H9 (cell line): ENCODE measurements around the gene ARID1B. TPM values are rescaled to one million over a fixed set of nuclear protein-coding genes. Genes with fewer than 3 reads are reported as not detected.

Experiments used
- DNase-seq: peaks from one replicate; pipeline ENCODE4 v3.0.0-alpha.2; 2017
- H2AFZ ChIP-seq: one replicate; pipeline ENCODE4 v1.6.1; 2013; ENCODE audit warnings: mild to moderate bottlenecking, low read length, control low read depth, moderate library complexity
- H2AK5ac ChIP-seq: 2 replicates; pipeline ENCODE4 v1.6.1; 2013; ENCODE audit warnings: low read length, control low read depth, mixed read lengths; ENCODE audit not compliant: insufficient read length
- H2BK120ac ChIP-seq: one replicate; pipeline ENCODE4 v1.6.1; 2013; ENCODE audit warnings: low read depth, mild to moderate bottlenecking, low read length, control low read depth, inconsistent platforms; ENCODE audit not compliant: poor library complexity, severe bottlenecking
- H2BK12ac ChIP-seq: 2 replicates; pipeline ENCODE4 v1.6.1; 2013; ENCODE audit warnings: low read length, control low read depth, mixed read lengths, low read depth; ENCODE audit not compliant: insufficient read length
- H2BK15ac ChIP-seq: 2 replicates; pipeline ENCODE4 v1.6.1; 2013; ENCODE audit warnings: low read depth, low read length, control low read depth
- H2BK20ac ChIP-seq: one replicate; pipeline ENCODE4 v1.6.1; 2013; ENCODE audit warnings: low read depth, mild to moderate bottlenecking, low read length, control low read depth, inconsistent platforms; ENCODE audit not compliant: poor library complexity, severe bottlenecking
- H2BK5ac ChIP-seq: 2 replicates; pipeline ENCODE4 v1.6.1; 2013; ENCODE audit warnings: low read length, control low read depth, mixed read lengths; ENCODE audit not compliant: insufficient read length
- H3K14ac ChIP-seq: 2 replicates; pipeline ENCODE4 v1.6.1; 2013; ENCODE audit warnings: low read length, control low read depth; ENCODE audit not compliant: insufficient read depth
- H3K18ac ChIP-seq: 2 replicates; pipeline ENCODE4 v1.6.1; 2013; ENCODE audit warnings: low read depth, mild to moderate bottlenecking, mixed read lengths, low read length, control low read depth; ENCODE audit not compliant: insufficient read length
- H3K23ac ChIP-seq: 2 replicates; pipeline ENCODE4 v1.6.1; 2013; ENCODE audit warnings: low read length, control low read depth, mixed read lengths, low read depth; ENCODE audit not compliant: insufficient read length
- H3K23me2 ChIP-seq: 2 replicates; pipeline ENCODE4 v1.6.1; 2013; ENCODE audit warnings: low read depth, mild to moderate bottlenecking, mixed read lengths, low read length, control low read depth; ENCODE audit not compliant: insufficient read length, poor library complexity, severe bottlenecking
- H3K27ac ChIP-seq: 2 replicates; pipeline ENCODE4 v1.5.1; 2013; ENCODE audit warnings: low read length, control low read depth, mixed read lengths, low read depth; ENCODE audit not compliant: insufficient read length
- H3K27me3 ChIP-seq: 2 replicates; pipeline ENCODE4 v1.6.1; 2013; ENCODE audit warnings: low read length, control low read depth, inconsistent platforms; ENCODE audit not compliant: insufficient read depth
- H3K4ac ChIP-seq: 2 replicates; pipeline ENCODE4 v1.6.1; 2013; ENCODE audit warnings: low read depth, mild to moderate bottlenecking, control low read depth, inconsistent platforms, low read length, moderate library complexity
- H3K4me1 ChIP-seq: 2 replicates; pipeline ENCODE4 v1.6.1; 2013; ENCODE audit warnings: low read length, control low read depth, inconsistent platforms; ENCODE audit not compliant: insufficient read depth
- H3K4me2 ChIP-seq: 2 replicates; pipeline ENCODE4 v1.6.1; 2013; ENCODE audit warnings: low read length, control low read depth, mixed read lengths; ENCODE audit not compliant: insufficient read length, insufficient read depth
- H3K56ac ChIP-seq: 2 replicates; pipeline ENCODE4 v1.6.1; 2013; ENCODE audit warnings: low read depth, mild to moderate bottlenecking, mixed read lengths, low read length, control low read depth; ENCODE audit not compliant: insufficient read length
- H3K79me1 ChIP-seq: 2 replicates; pipeline ENCODE4 v1.6.1; 2013; ENCODE audit warnings: low read depth, mild to moderate bottlenecking, moderate library complexity, low read length, control low read depth, inconsistent platforms; ENCODE audit not compliant: insufficient read depth, poor library complexity, severe bottlenecking
- H3K79me2 ChIP-seq: 2 replicates; pipeline ENCODE4 v1.6.1; 2013; ENCODE audit warnings: low read length, control low read depth, inconsistent platforms; ENCODE audit not compliant: insufficient read depth
- H3K9ac ChIP-seq: 2 replicates; pipeline ENCODE4 v1.6.1; 2013; ENCODE audit warnings: low read length, control low read depth, mixed read lengths; ENCODE audit not compliant: insufficient read length; ENCODE audit errors: extremely low read depth
- H3K9me3 ChIP-seq: one replicate; pipeline ENCODE4 v1.6.1; 2013; ENCODE audit warnings: low read depth, low read length, inconsistent platforms; ENCODE audit not compliant: control insufficient read depth
- H3T11ph ChIP-seq: one replicate; pipeline ENCODE4 v1.6.1; 2013; ENCODE audit warnings: mild to moderate bottlenecking, low read length, control low read depth, inconsistent platforms
- H4K20me1 ChIP-seq: one replicate; pipeline ENCODE4 v1.6.1; 2013; ENCODE audit not compliant: control insufficient read depth, insufficient read length, insufficient read depth
- H4K5ac ChIP-seq: 2 replicates; pipeline ENCODE4 v1.6.1; 2013; ENCODE audit warnings: low read depth, mild to moderate bottlenecking, mixed read lengths, low read length, control low read depth; ENCODE audit not compliant: insufficient read length
- H4K8ac ChIP-seq: replicated peaks from 2 replicates; pipeline ENCODE4 v1.6.1; 2013; ENCODE audit warnings: low read length, control low read depth, mixed read lengths, low read depth; ENCODE audit not compliant: insufficient read length
- H4K91ac ChIP-seq: 2 replicates; pipeline ENCODE4 v1.6.1; 2013; ENCODE audit warnings: low read depth, mild to moderate bottlenecking, moderate library complexity, mixed read lengths, low read length, control low read depth; ENCODE audit not compliant: insufficient read length
- H3K27ac Mint-ChIP-seq, 3 experiments: 2 replicates in 2 of 3; 3 replicates in 1 of 3; pipeline ENCODE4 v1.8.0; 2020 to 2021; ENCODE audit warnings: mixed read lengths in 3 of 3, mild to moderate bottlenecking in 1 of 3, moderate library complexity in 1 of 3
- H3K27me3 Mint-ChIP-seq: 2 replicates; pipeline ENCODE4 v1.8.0; 2021; ENCODE audit warnings: low read depth, mild to moderate bottlenecking, moderate library complexity, mixed read lengths
- H3K36me3 Mint-ChIP-seq, 3 experiments: 2 replicates in 2 of 3; 3 replicates in 1 of 3; pipeline ENCODE4 v1.8.0; 2020 to 2021; ENCODE audit warnings: low read depth in 3 of 3, mixed read lengths in 3 of 3; ENCODE audit not compliant: insufficient read depth in 1 of 3
- H3K4me1 Mint-ChIP-seq, 2 experiments: 2 replicates each; pipeline ENCODE4 v1.8.0; 2020; ENCODE audit warnings: mixed read lengths in 2 of 2
- H3K4me3 Mint-ChIP-seq, 2 experiments: 2 replicates in 1 of 2; 3 replicates in 1 of 2; pipeline ENCODE4 v1.8.0; 2020 to 2021; ENCODE audit warnings: mild to moderate bottlenecking in 2 of 2, mixed read lengths in 2 of 2, moderate library complexity in 1 of 2
- H3K9me3 Mint-ChIP-seq, 2 experiments: 2 replicates in 1 of 2; 3 replicates in 1 of 2; pipeline ENCODE4 v1.8.0; 2020; ENCODE audit warnings: mild to moderate bottlenecking in 2 of 2, mixed read lengths in 2 of 2, moderate library complexity in 1 of 2
- CTCF ChIP-seq: fragments of 200-600 bp; sonication (generic); conservative IDR thresholded peaks from 3 replicates; pipeline ENCODE4 v1.8.0; 2021; ENCODE audit warnings: antibody characterized with exemption, mild to moderate bottlenecking
- WGBS: extraction: QIAGEN DNeasy Blood & Tissue Kit; methylation state at CpG from one replicate; pipeline ENCODE4 v1.1.7; 2013; ENCODE audit warnings: missing lambda C conversion rate, low lambda C conversion rate, mixed read lengths; ENCODE audit not compliant: insufficient read length; ENCODE audit errors: extremely low coverage; 5-methylcytosine and 5-hydroxymethylcytosine counted together
- total RNA-seq: library from RNA; stranded (reverse); gene quantifications from 2 replicates; pipeline ENCODE4 v1.2.1, GENCODE V29; 2021

Gene ARID1B
- total RNA-seq, 1 experiment from 2014 or later = 88.2 TPM

GRCh38 chr6:157158897-157159296, 381.7 kb downstream of the ARID1B start:
- Histone ChIP-seq H3K27ac (no peak overlapping the region), H3K23ac (no peak overlapping the region), H2BK5ac (no peak overlapping the region), H2BK20ac (no peak overlapping the region), H3K14ac (no peak overlapping the region), H2BK12ac (no peak overlapping the region), H3K4me2 (no peak overlapping the region), H2BK15ac (no peak overlapping the region), H2AFZ (no peak overlapping the region), H3K9ac (no peak overlapping the region), H3K79me2 (no peaks in the 10 kb centered on the region), H3K4me1 (peaks cover 7% of the 10 kb centered on the region; the same call in 1 of the 2 replicates), H3K23me2 (no peaks in the 10 kb centered on the region), H3K18ac (no peak overlapping the region), H3K27me3 (no peaks in the 10 kb centered on the region), H4K91ac (no peak overlapping the region), H3T11ph (no peak overlapping the region), H3K9me3 (no peaks in the 10 kb centered on the region), H3K4ac (no peak overlapping the region), H4K5ac (no peak overlapping the region), H4K20me1 (no peaks in the 10 kb centered on the region), H2AK5ac (no peak overlapping the region), H3K56ac (no peak overlapping the region), H2BK120ac (no peak overlapping the region), H4K8ac (no peak overlapping the region), H3K79me1 (no peaks in the 10 kb centered on the region)
- no peak for DNase-seq
- Mint-ChIP-seq H3K27ac (peak overlapping the region in 1 of 3 experiments; percentile 41; a peak in 3 of 7 replicates), H3K36me3 (peaks cover 0 to 15% (median 8%) of the 10 kb centered on the region in 3 experiments; a peak in 4 of 7 replicates), H3K4me3 (no peak overlapping the region), H3K9me3 (no peaks in the 10 kb centered on the region), H3K4me1 (peaks cover 38 to 50% of the 10 kb centered on the region in 2 experiments), H3K27me3 (no peaks in the 10 kb centered on the region)
- peak; percentile 42; the same call in 2 of the 3 replicates for TF ChIP-seq CTCF
- no CpG with 5 or more reads among the region's 3 CpGs for WGBS
